T-helper 1 cell treated with Interleukin-12 subunit alpha and Interleukin-12 subunit beta and Interleukin-4 antibody, amounts not matched to agents 30 ng/mL and 1 ng/mL, for 36 hours (primary cell): ENCODE results near the gene SNCG. TPM values are rescaled to one million over a fixed set of nuclear protein-coding genes. Genes with fewer than 3 reads are reported as not detected.
"Not testable (repeated sequence)": the region's sequence is repeated elsewhere in the genome, so short reads cannot be mapped to it uniquely, and the experiment has no call there.

Experiments
- intact Hi-C: fragments of 100-400 bp; cut with micrococcal nuclease; formaldehyde crosslinking; loops from one replicate; pipeline ENCODE4 v1.15.1; 2024
- total RNA-seq: library from RNA; stranded (reverse); gene quantifications from 2 replicates; pipeline ENCODE4 v1.2.3, GENCODE V29; 2022

The SNCG gene
- total RNA-seq, 1 donor from 2014 or later = 0.29 TPM

GRCh38 chr10:86972613-86973380 lies 14.4 kb downstream of the SNCG start:
- intact Hi-C loops = no loop called here

- intact Hi-C loops = no loop called here
Observed at GRCh38 chr10:86974484-86974883, 16.1 kb downstream of the SNCG start.

- intact Hi-C loops = no loop called here
Observed at GRCh38 chr10:86976362-86977056, 18.1 kb downstream of the SNCG start.

- intact Hi-C loops = not testable (repeated sequence)
Observed at GRCh38 chr10:86978457-86978856, 20.1 kb downstream of the SNCG start.

GRCh38 chr10:86979296-86979818 lies 21.0 kb downstream of the SNCG start:
- intact Hi-C loops = no loop called here

- intact Hi-C loops = no loop called here
Observed at GRCh38 chr10:86979977-86980448, 21.6 kb downstream of the SNCG start.

GRCh38 chr10:86981020-86981419 lies 22.6 kb downstream of the SNCG start:
- intact Hi-C loops = not testable (repeated sequence)

GRCh38 chr10:86981716-86982115 lies 23.3 kb downstream of the SNCG start:
- intact Hi-C loops = no loop called here

GRCh38 chr10:86984498-86984897 lies 26.1 kb downstream of the SNCG start:
- intact Hi-C loops = not testable (repeated sequence)

GRCh38 chr10:86988520-86988919 lies 30.1 kb downstream of the SNCG start:
- intact Hi-C loops = no loop called here

GRCh38 chr10:86991362-86991761 lies 33.0 kb downstream of the SNCG start:
- intact Hi-C loops = not testable (repeated sequence)

- intact Hi-C loops = no loop called here
Observed at GRCh38 chr10:86992456-86992855, 34.1 kb downstream of the SNCG start.

GRCh38 chr10:86992929-86993328 lies 34.5 kb downstream of the SNCG start:
- intact Hi-C loops = no loop called here

GRCh38 chr10:86999802-87000403 lies 41.5 kb downstream of the SNCG start:
- intact Hi-C loops = not testable (repeated sequence)

GRCh38 chr10:87000491-87000890 lies 42.1 kb downstream of the SNCG start:
- intact Hi-C loops = no loop called here

- intact Hi-C loops = not testable (repeated sequence)
Observed at GRCh38 chr10:87007124-87007523, 48.7 kb downstream of the SNCG start.

- intact Hi-C loops = not testable (repeated sequence)
Observed at GRCh38 chr10:87007674-87008073, 49.3 kb downstream of the SNCG start.

- intact Hi-C loops = not testable (repeated sequence)
Observed at GRCh38 chr10:87008303-87008702, 49.9 kb downstream of the SNCG start.

- intact Hi-C loops = not testable (repeated sequence)
Observed at GRCh38 chr10:87009134-87009696, 50.8 kb downstream of the SNCG start.
